ENCODE measurements around the gene ENPP5.

ENPP5 gene, protein sequence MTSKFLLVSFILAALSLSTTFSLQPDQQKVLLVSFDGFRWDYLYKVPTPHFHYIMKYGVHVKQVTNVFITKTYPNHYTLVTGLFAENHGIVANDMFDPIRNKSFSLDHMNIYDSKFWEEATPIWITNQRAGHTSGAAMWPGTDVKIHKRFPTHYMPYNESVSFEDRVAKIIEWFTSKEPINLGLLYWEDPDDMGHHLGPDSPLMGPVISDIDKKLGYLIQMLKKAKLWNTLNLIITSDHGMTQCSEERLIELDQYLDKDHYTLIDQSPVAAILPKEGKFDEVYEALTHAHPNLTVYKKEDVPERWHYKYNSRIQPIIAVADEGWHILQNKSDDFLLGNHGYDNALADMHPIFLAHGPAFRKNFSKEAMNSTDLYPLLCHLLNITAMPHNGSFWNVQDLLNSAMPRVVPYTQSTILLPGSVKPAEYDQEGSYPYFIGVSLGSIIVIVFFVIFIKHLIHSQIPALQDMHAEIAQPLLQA

DNA sequence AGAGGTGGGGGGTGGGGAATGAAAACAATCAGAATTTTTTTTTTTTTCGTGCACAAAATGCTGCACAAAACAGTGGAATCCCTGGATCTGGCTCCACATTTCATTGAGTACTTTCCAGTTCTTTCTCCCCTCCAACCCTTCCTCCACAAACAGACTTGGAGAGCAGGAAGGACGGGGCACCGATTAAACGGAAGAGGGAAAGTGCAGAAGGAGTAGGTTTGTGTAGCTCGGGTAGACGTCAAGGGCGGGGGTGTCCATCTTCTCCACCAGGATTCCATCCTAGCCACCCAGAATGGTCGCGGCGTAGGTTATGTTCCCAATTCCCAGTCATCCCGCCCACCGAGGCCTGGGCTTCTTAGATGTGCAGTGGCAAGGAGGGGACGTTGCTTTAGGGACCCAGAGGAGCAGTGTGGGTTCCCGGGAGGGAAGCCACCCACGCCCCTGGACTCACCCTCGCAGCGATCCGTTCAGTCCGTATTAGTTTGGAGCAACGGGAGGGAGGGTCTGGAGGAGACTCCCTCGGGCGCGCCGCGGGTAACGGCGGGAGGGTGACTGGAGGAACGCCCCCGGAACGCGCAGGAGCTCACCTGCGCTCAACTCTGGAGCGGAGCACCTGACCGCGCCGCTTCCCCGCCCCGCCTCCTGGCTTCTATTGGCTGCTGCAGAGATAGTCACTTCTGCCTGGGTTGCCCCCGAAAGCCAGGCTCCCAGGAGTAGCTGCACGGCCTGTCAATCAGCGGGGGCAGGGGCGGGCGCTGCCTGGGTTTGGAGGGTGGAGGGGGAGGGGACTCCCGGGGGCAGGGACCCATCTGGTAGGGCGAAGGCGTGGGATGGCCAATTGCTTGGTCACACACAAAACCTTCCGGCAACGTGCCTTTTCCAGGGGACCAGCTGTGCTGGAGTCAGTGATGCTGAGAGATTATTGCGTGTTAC, at the start of gene ENPP5:
ENPP5 (minus strand) TSS at position 624 of the 933 bp plus-strand sequence. CDS start 2,718 bp downstream, outside the sequence.
- peak; percentile 81 for DNase-seq

DNA sequence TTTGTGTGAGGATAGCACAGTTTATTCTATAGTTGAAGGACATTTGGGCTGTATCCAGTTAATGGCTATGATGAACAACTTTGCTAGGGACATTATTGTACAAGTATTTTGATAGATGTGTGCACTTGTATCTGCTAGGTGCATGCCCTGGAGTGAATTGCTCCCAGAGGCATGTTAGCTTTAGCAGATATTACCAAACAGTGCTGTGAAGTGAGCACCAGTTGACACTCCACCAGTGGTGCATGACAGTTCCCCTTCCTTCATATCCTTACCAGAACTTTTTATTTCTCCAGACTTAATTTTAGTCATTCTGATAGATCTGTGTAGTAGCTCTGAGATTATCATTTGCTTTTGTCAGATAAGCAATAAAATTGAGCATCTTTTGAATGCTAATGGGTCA, 48.9 kb upstream of the ENPP5 start:
- DNase-seq, result no peak

DNA sequence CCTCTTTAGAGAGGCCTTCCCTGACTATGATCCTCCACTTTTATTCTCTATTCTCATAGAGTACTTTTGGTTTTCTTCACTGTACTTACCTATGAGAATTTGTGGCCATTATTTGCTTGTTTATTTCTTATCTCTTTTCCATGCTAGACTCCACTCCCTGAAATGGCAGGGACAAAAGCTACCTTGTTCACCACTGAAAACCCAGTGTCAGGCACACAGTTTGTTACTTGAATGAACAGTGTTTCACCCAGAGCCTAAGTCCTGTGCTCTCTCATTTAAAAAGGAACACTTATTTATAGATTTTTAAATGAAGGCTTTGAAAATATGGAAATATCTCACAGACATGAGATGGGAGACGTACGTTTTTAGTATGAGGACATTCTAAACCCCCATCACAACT, 47.7 kb upstream of the ENPP5 start:
- no peak for DNase-seq

DNA sequence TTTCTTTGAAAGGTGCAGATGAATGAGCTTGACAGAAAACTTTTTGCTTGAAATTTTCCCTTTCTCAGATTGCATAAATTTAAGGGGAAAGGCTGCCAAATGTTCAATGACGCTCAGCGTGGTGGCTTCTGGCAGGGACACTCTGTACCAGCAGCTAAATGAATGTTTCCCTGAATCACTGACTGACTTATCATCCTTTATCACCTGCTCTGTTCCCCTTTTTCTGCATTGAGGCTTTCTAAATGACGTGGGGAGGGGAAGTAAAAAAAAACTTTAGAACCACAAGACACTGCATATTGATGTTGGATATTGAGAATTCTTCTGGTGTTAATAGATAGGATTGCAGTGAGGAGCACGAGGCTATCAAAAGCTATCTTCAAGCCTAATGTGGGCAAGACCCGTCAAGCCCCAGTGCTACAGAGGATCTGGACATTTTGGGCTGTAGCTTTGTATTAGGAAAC, 46.9 kb upstream of the ENPP5 start:
- DNase-seq, result no peak

DNA sequence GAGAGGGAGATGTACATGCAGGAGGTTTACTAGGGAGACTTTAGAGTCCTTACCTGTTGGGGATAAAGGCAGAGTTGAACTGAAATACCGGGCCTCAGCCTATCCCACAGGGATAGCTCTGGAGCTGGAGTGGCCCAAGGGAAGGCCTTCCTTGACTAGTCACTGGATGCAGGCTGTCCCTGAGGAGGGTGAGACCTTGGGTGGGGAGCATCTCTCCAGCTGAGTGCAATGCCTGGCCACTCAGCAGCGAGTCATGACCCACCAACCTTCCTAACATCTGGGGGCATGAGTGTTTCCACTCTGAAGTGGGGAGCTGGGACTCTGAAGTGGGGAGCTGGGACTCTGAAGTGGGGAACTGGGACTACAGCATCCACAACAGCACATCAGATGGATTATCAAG, 46.1 kb upstream of the ENPP5 start:
- DNase-seq, result no peak

DNA sequence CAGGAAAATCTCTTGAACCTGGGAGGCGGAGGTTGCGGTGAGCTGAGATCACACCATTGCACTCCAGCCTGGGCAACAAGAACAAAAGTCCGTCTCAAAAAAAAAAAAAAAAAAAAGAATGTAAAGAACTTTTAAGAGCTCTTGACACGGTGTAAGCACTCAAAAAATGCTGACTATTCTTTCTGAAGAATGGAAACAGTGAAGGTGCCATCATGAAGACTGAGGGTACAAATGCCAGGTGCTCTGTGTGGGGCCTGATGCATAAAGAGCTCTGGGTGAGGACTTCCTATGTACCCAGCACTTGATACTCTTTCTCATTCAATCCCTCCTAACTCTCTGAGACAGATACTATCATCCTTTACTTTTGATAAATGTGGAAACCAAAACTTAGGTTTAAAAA, 45.0 kb upstream of the ENPP5 start:
- DNase-seq, result no peak

DNA sequence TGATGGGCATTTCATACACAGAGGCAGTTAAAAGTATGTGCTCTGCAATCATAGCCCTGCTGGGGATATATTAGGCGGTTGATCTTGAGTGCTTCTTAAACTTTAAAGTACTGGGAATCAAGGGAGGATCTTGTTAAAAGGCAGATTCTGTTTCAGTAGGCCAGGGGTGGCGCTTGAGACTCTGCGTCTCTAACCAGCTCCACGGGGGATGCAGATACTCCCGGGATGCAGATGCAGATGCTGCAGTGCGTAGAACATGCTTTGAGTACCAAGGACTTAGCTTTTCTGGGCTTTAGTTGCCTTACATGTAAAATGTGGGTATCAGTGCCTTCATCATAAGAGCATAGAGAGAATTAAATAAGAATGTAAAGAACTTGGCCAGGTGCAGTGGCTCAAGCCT, 44.4 kb upstream of the ENPP5 start:
- DNase-seq, result no peak

DNA sequence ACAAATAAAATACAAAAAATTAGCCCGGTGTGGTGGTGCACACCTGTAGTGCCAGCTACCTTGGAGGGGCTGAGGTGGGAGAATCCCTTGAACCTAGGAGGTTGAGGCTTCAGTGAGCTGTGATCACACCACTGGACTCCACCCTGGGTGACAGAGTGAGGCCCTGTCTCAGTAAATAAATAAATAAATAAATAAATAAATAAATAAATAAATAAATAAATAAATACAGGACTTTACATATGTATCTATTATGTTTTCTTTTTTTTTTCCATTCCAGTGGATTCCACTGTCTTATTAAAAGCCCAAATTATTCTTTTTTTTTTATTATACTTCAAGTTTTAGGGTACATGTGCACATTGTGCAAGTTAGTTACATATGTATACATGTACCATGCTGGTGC, 41.1 kb upstream of the ENPP5 start:
- no peak for DNase-seq

DNA sequence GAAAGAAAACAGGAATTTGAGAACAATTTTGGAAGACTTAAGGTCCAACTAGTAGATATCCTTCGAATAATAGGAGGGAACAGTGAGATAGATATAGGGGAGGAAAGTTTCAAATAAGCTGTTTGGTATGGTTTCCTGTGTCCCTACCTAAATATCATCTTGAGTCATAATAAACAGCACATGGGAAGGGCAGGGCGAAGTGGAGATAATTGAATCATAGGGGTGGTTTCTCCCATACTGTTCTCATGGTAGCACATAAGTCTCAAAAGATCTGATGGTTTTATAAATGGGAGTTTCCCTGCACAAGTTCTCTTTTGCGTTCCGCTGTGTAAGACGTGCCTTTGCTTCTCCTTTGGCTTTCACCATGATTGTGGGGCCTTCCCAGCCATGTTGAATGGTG, 39.5 kb upstream of the ENPP5 start:
- DNase-seq, result no peak

DNA sequence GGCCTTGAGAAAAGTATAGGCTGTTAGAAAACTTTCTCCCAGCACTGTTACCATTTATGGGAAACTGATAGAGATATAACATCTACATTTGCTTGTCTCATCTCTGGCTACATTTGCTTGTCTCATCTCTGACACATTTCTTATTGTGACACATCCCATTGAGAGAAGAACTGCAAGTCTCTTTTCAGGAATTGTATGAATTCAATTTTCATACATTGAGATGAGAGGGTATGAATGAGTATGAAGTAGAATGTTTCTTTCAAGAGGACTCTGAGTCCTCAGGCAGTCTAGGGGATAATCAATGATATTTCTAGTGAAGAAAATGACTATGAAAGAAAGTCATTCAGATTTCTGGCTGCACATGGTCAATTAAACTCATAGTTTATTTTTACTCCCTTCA, 37.5 kb upstream of the ENPP5 start:
- no peak for DNase-seq

DNA sequence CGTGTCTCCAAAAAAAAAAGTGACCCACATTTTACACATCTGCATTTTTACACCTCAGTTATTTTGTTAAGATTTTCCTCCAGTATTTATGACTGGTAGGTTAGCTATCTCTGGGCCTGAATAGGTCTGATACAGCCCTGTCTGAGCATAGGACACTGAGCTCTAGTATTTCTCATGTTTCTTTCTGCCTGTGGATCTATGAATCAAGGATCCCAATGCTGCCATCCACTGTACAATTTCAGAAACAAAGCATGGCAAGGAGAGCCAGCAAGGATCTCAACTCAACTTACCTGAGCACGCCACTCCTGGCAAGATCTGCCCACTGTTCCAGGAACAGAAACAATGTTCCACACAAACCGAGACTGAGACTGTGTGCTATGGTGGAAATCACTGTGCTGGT, 36.4 kb upstream of the ENPP5 start:
- no peak for DNase-seq

DNA sequence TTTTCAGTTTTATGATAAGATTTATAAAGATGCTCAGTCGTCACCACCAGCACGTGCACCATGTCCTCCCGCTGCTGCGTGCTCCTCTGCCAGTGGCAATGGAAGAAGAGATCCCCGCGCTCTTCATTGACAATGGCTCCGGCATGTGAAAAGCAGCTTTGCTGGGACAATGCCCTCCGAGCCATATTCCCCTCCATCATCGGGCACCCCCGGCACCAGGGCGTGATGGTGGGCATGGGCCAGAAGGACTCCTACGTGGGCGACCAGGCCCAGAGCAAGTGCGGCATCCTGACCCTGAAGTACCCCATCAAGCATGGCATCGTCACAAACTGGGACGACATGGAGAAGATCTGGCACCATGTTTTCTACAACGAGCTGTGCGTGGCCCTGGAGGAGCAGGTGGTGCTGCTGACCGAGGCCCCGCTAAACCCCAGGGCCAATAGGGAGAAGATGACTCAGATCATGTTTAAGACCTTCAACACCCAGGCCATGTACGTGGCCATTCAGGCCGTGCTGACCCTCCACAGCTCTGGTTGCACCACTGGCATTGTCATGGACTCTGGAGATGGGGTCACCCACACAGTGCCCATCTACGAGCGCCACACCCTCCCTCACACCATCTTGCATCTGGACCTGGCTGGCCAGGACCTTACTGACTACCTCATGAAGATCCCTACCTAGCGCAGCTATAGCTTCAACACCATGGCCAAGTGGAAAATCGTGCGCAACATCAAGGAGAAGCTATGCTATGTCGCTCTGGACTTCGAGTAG, 34.3 kb upstream of the ENPP5 start:
- no peak for DNase-seq

DNA sequence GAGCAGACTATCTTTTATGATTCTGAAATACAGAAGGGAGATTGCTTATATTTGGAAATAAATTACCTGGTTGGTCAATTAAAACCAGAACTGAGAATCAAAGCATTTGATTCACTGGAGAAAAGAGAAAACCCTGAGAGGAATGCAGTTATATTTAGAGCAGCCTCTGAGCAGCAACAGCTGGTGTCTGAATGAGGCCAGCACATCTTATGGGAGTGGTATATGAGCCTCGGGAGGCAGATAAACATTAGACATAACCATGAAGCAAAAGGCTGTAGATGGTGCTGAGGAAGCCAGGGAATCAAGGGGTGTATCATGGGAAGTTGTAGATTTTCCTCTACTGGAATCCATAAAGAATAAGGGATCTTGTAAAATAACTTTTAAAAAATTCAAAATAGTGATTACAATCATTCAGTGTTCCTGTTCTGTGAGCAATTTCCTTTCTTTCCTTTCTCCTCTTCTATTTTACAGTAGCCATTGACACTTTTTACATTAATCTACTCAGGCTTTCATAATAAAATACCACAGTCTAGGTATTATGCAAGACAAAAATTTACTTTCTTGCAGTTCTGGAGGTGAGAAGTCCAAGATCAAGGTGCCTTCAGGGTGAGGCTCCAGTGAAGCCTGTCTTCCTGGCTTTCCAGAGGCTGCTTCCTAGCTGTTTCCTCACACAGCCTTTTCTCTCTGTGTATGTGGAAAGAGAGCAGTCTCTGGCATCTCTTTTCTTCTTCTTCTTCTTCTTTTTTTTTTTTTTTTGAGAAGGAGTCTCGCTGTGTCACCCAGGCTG, 32.8 kb upstream of the ENPP5 start:
- no peak for DNase-seq

DNA sequence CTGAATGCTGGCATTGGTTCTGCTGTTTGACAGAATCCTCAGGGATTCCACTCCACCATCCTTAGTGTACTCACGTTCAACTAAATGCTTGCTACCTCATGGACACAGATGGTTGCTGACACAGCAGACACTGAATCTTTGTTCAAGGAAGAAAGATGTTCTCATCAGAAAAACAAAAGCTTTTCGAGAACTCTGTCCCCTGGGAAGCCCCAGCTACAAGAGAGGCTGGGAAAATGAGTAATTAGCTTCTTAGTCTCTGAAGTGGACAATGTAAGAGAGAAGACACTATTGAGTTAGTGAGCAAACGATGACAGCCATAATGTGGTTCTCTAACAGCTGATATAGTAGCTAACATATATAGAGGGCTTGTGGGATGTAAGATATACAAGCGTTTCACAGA, 30.9 kb upstream of the ENPP5 start:
- no peak for DNase-seq

DNA sequence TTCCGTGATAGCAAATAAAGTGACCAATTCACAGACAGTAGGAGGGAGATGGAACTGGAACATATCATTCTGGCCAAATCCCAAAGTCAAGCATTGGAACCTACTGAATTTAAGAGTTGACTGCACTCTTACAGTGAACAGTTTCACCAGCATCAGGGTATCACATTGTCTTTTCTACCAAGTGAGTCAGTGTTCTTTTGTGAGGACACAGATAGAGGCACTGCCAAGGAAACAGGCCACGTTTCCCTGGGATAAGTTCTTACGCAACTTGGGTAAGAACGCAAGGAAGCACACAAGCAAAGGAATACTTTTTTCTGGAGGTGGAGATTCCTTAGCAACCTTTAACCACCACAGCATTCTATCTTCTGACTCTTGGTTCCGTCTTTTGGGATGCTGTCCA, 28.6 kb upstream of the ENPP5 start:
- no peak for DNase-seq

DNA sequence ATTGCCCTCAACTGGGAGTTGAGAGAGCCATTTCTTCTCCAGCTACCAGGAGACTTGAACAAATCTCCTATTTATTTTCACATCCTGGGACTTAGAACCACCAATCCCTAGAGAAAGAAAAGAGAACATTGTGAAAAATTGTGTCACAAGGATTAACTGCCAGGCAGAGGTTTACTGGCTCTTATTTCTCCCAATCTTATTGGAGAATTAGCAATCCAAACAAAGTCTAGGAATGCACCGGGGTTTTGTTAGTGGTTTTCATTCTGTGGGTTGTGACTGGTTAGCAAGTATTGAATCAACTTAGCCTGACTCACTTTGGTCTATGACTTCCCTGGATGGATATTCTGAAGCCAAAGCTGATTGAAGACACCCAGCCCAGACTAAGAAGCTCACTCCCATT, 21.2 kb upstream of the ENPP5 start:
- no peak for DNase-seq

DNA sequence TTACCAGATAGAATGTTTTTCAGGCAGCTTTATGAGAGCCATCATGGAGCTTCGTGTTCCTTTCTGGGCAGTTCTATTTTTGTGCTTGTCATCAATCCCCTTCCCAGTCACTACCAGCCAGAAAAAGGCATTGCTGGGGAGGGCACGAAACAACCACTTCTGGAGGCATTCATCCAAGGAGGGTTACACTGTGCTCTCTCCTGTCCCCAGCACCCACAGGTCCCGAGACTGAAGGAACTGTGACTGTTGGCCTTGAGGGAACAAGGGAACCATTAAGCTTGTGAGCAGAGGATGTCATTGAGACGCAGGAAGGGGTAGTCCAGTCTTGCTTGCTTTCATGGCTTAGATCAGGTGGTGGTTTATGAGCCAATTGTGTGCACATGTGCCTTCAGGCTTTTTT, 20.1 kb upstream of the ENPP5 start:
- no peak for DNase-seq

DNA sequence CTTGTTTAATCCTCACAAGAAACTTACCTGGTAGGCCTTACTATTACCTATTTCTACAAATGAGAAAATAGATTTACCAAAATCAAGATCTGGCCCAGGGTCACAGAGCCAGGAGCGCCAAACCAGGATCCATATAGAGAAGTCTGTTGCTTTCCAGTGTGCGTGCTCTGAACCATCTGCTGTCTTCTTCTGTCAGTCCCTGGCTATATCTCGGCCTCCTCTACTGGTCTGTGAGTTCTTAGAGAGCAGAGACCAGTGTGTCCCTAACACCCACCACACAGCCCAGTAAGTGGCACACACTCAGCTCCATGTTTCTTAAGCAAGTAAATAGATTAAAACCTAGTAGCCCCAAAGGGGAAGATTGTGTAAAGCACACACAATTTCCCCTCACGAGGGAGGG, 18.9 kb upstream of the ENPP5 start:
- DNase-seq, result no peak

DNA sequence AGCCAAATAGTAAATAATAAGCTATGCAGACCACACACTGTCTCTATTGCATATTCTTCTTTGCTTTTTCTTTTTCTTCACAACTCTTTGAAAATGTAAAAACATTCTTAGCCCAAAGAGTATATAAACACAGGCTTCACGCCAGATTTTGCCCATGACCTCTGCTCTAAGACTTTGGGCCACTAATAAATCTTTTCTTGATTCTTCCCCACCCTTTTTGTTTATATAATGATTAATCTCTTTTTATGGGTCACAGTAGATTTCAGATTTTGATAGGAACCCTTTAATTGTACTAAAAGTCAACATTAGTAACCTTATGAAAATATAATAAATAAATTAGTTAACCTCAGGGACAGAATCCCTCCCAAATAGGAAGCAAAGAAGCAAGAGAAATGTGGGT, 15.8 kb upstream of the ENPP5 start:
- DNase-seq, result no peak

DNA sequence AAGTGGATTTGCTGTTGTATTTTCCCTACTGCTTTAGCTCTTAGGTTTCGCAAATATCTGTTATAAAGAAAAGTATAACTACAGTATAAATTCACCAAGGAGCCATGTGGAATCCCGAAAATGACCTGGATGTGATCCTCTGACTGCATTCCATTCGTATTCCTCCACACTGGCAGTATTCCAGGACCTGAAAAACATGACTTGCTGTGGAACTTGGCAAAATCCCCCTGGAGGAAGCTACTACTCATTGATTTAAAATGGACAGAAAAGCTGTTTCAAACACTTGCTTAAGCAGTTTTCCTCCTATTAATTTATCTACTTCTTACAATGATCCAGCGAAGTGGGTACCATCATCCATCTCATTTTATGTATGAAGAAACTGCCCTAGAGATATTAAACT, 13.3 kb upstream of the ENPP5 start:
- no peak for DNase-seq

DNA sequence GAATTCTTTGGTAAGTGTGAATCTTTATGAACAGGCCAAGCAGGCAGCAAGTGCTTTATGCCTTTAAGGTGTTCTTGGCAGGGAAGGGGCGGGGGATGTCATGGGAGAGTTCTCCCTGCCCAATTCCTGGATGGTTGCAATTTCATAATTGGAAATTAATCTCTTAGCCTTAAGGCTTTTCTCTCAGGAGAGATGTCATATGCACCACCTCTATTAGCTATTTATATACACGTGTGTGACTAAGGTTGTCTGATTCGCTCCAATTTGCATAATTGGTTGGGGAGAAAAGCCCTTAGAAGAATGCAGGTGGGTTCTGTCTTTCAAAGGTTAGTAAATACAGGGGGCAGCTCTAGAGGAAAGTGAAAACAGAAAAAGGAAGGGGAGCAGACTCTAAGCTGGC, 5.2 kb upstream of the ENPP5 start:
- DNase-seq, result no peak

DNA sequence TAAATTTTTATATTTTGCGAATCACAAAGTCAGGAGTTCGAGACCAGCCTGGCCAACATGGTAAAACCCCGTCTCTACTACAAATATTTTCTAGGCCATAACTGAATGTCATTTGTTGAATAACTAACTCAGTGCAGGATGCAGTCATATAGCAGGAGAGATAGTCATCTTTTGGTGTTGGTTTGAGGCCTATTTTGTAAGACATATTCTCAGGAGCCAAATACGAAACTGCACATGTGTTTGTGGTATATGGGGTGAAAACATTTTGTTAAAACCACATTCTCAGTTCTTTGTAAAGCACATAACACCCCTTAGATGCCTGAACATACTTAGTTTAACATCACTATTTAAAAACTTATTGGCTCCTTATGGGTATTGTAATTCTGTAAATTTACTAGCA, 4.7 kb upstream of the ENPP5 start:
- DNase-seq, result no peak

Measured in 8988T (cell line).